Measurements from ENCODE around the gene ATG16L1.

ATG16L1 gene

GRCh38 chr2:233244818-233245217 lies 6.7 kb upstream of the ATG16L1 start:
- CTCF ChIA-PET = interaction anchor here (0.6 kb wide), 1 partner anchor 185 kb away, joined by 4 read pairs; no protein-coding TSS in a partner anchor
- POLR2A ChIA-PET (ENCODE audit: low non-redundant PET) = no interaction called here
- H3K27ac ChIP-seq = no peak overlapping the region
- TF ChIP-seq, protein P1, sequence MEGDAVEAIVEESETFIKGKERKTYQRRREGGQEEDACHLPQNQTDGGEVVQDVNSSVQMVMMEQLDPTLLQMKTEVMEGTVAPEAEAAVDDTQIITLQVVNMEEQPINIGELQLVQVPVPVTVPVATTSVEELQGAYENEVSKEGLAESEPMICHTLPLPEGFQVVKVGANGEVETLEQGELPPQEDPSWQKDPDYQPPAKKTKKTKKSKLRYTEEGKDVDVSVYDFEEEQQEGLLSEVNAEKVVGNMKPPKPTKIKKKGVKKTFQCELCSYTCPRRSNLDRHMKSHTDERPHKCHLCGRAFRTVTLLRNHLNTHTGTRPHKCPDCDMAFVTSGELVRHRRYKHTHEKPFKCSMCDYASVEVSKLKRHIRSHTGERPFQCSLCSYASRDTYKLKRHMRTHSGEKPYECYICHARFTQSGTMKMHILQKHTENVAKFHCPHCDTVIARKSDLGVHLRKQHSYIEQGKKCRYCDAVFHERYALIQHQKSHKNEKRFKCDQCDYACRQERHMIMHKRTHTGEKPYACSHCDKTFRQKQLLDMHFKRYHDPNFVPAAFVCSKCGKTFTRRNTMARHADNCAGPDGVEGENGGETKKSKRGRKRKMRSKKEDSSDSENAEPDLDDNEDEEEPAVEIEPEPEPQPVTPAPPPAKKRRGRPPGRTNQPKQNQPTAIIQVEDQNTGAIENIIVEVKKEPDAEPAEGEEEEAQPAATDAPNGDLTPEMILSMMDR (conservative IDR thresholded peaks at IDR 0.05; ENCODE audit: low read depth) = no peak
- no peak for DNase-seq (ENCODE audit: low spot score)

- H3K27ac ChIP-seq = no peak overlapping the region
- TF ChIP-seq, protein P1 (conservative IDR thresholded peaks at IDR 0.05; ENCODE audit: low read depth) = no peak
- POLR2A ChIA-PET (ENCODE audit: low non-redundant PET) = interaction anchor here (0.7 kb wide), 1 partner anchor 11 kb away, joined by 4 read pairs; no protein-coding TSS in a partner anchor
- DNase-seq (ENCODE audit: low spot score) = no peak
- CTCF ChIA-PET = no interaction called here
These were observed 6.1 kb upstream of the ATG16L1 start for GRCh38 chr2:233245406-233245805.

- no peak for DNase-seq (ENCODE audit: low spot score)
- POLR2A ChIA-PET (ENCODE audit: low non-redundant PET) = no interaction called here
- CTCF ChIA-PET = interaction anchor here (0.6 kb wide), 1 partner anchor 49 kb away, joined by 3 read pairs; no protein-coding TSS in a partner anchor
- TF ChIP-seq, protein P1 (conservative IDR thresholded peaks at IDR 0.05; ENCODE audit: low read depth) = no peak
- no peak overlapping the region for H3K27ac ChIP-seq
These were observed 4.4 kb upstream of the ATG16L1 start for GRCh38 chr2:233247116-233247515.

GRCh38 chr2:233247744-233248143 lies 3.7 kb upstream of the ATG16L1 start:
- TF ChIP-seq, protein P1 (conservative IDR thresholded peaks at IDR 0.05; ENCODE audit: low read depth) = no peak
- ChIA-PET POLR2A (ENCODE audit: low non-redundant PET) (no interaction called here), CTCF (no interaction called here)
- no peak overlapping the region for H3K27ac ChIP-seq
- DNase-seq (ENCODE audit: low spot score) = peak; percentile 95

GRCh38 chr2:233248999-233249398 lies 2.5 kb upstream of the ATG16L1 start:
- POLR2A ChIA-PET (ENCODE audit: low non-redundant PET) = no interaction called here
- no peak for DNase-seq (ENCODE audit: low spot score)

GRCh38 chr2:233250568-233250967 lies 905 bp upstream of the ATG16L1 start:
- TF ChIP-seq, protein P1 (conservative IDR thresholded peaks at IDR 0.05; ENCODE audit: low read depth) = no peak
- CTCF ChIA-PET = interaction anchor here (0.6 to 1.6 kb wide), 13 partner anchors 8 to 551 kb away, joined by 3 to 6 read pairs (median 3); partner anchors contain the start of gene INPP5D
- POLR2A ChIA-PET (ENCODE audit: low non-redundant PET) = no interaction called here
- H3K27ac ChIP-seq = no peak overlapping the region
- no peak for DNase-seq (ENCODE audit: low spot score)

More at GRCh38 chr2:233248999-233249398, 2.5 kb upstream of the ATG16L1 start:
- no peak overlapping the region for H3K27ac ChIP-seq
- TF ChIP-seq, protein P1 (conservative IDR thresholded peaks at IDR 0.05; ENCODE audit: low read depth) = no peak
- CTCF ChIA-PET = interaction anchor here (1.7 kb wide), 1 partner anchor 40 kb away, joined by 4 read pairs; no protein-coding TSS in a partner anchor
